Heart left ventricle (tissue), 13 donors: ENCODE results near the gene KCTD18.

Experiments
- CTCF ChIP-seq, 12 donors: fragments of 200-600 bp; sonication (generic) in 4 of 12; IDR thresholded peaks; one replicate each; pipeline versions ENCODE4 v1.5.0 to v1.8.0; 2018 to 2022; ENCODE audit warnings: antibody characterized with exemption in 12 of 12, mild to moderate bottlenecking in 5 of 12
- POLR2A ChIP-seq, 2 donors: fragments of 450-650 bp; IDR thresholded peaks; one replicate each; pipeline ENCODE4 v1.6.1; 2017; ENCODE audit warnings: antibody characterized with exemption in 2 of 2, mild to moderate bottlenecking in 2 of 2, moderate library complexity in 2 of 2
- donor health status: ischemic (EF 13 %, LVEDD 7.1; RV severe dilation, severe dysfunction).
- donor health status: DM: no; HTN: yes; CAD: no.
- donor health status: DM: no; HTN: no; CAD: no.
- donor health status: ischemic (EF 25% LVEDD 6.9; RV normal size, moderate dysfunction).
- donor health status: ischemic (EF 25% LVEDD 5.7; RV mildly dilated, moderate dysfunction).
- donor health status: ischemic (EF 35%, LVEDD 5.7; RV mildly dilated, moderate dysfunction).
- donor health status: nonischemic (EF 11% LVEDD 7.7; RV severe dilation, severe dysfunction).
- donor health status: DM: yes; HTN: yes; CAD: no.
- donor health status: PGD.
- donor health status: ischemic (EF 29% LVEDD 5.4; RV normal size, mild dysfunction).
- donor health status: nonischemic (EF 23%, LVEDD 6.1; RV moderate dilation, normal function).

GRCh38 chr2:200451511-200451910 lies 58.4 kb downstream of the KCTD18 start:
- no peak for TF ChIP-seq CTCF (IDR thresholded peaks at IDR 0.05)
- no peak for TF ChIP-seq POLR2A (IDR thresholded peaks at IDR 0.05)
